GM12892 (cell line): ENCODE data around the gene METTL22.

Experiments
- DNase-seq: peaks from one replicate; pipeline ENCODE4 v3.0.0; 2011; ENCODE audit not compliant: insufficient read length
- FAIRE-seq: peaks from 2 replicates; lab custom pipeline; 2011; peaks lifted over from hg19 to GRCh38; lab: Jason Lieb, UNC
- POLR2A ChIP-seq: IDR thresholded peaks from 2 replicates; pipeline ENCODE4 v1.6.1; 2011; ENCODE audit warnings: low read depth, low read length, control low read depth
- POLR2AphosphoS5 ChIP-seq: IDR thresholded peaks from 2 replicates; pipeline ENCODE4 v1.6.1; 2011; ENCODE audit warnings: low read depth, low read length, control low read depth
- TAF1 ChIP-seq: IDR thresholded peaks from 2 replicates; pipeline ENCODE4 v1.6.1; 2011; ENCODE audit warnings: low read depth, mild to moderate bottlenecking, control low read depth, low read length, borderline replicate concordance

METTL22 gene

DNA sequence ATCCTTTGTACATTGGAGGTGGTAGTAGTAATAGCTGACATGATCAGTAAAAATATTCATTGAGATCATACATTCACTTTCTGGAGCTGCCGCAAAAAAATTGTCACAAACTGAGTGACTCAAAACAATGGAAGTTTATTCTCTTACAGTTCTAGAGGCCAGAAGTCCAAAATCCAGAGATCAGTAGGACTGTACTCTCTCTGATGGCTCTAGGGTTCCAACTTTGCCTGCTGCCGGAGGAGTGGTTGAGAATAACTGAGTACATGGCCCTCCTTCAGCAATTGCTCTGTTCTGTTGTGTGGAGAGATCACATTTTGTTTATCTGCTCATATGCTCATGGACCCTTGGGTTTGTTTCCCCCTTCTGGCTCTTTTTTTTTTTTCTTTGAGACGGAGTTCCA lies 76.5 kb downstream of the METTL22 start:
- no peak for FAIRE-seq
- TF ChIP-seq POLR2A (no peak), TAF1 (no peak), POLR2AphosphoS5 (no peak)
- DNase-seq = no peak
